ENCODE measurements around the gene CPED1.
"Not testable (repeated sequence)": the region's sequence is repeated elsewhere in the genome, so short reads cannot be mapped to it uniquely, and the experiment has no call there.

Gene CPED1

DNA sequence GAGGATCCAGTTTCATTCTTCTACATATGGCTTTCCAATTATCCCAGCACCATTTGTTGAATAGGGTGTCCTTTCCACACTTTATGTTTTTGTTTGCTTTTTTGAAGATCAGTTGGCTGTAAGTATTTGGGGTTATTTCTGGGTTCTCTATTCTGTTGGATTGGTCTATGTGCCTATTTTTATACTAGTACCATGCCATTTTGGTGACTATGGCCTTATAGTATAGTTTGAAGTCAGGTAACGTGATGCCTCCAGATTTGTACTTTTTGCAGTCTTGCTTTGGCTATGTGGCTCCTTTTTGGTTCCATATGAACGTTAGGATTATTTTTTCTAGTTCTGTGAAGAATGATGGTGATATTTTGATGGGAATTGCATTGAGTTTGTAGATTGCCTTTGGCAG, 48.8 kb downstream of the CPED1 start:
- in situ Hi-C loops (cut with HindIII; ENCODE audit: low sequenced_read_pairs): not testable (repeated sequence)

GRCh38 chr7:121037957-121038716, 49.6 kb downstream of the CPED1 start:
- in situ Hi-C loops (cut with HindIII; ENCODE audit: low sequenced_read_pairs): no loop called here

GRCh38 chr7:121038717-121039509, 50.4 kb downstream of the CPED1 start:
- in situ Hi-C loops (cut with HindIII; ENCODE audit: low sequenced_read_pairs): no loop called here

DNA sequence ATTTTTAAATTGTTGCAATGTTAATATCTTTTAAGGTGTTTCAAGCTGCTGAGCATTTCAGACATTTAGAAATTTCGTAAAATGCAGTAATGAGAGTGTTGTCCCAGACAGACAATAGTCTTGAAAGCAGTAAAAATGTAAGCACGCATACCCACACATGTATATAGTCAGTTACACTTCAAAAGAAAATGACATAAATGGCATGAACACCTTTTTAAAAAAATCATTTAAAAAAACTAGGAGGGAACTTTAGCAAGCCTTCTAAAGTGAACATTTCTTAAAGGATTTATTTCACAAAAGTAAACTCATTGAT, 51.0 kb downstream of the CPED1 start:
- in situ Hi-C loops (cut with HindIII; ENCODE audit: low sequenced_read_pairs): no loop called here

DNA sequence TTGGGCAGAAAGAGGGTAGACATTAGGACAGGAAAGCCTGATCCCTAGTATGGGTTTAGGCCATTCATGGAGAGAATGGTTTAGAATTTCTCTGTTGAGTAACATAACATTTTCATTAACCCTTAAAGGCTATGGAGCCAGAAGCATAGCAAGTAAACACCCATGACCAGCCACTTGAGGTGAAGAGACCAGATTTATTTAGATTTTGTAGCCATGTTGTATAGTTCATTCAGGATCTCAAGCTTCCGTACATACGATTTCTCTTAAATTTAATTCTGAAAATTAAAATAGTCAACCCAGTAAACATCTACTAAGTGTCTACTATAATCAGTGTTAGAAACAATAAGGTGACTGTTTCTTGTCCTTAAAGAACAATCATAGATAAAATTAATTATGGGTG, 51.5 kb downstream of the CPED1 start:
- in situ Hi-C loops (cut with HindIII; ENCODE audit: low sequenced_read_pairs): no loop called here

DNA sequence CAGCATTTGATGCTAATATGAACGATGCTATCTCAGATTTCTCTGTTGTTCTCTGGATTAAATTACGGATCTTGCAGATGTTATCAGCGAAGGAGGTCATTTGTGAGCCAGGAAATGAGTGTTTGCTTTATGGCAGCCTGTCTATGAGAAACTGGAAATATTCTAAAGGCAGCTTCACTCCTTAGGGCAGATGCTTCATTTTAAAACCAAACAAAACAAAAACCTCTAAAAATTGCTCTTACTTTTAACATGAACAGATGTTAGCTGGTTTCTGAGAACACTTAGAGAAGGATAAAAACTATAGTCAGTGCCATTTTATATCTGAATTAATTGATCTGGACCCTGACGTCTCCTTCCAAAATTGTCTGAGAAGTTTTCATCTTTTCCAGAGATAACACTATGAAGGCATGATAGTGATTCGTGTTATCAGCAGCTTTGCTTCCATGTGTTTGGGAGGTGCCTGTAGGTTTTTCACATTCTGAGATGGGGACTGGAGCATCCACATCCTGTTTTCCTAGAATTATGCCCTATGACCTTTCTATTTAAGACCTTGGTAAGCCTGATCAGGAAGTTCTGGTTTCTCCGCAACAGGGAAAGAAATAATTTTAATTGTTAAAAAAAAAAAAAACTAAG, 53.1 kb downstream of the CPED1 start:
- in situ Hi-C loops (cut with HindIII; ENCODE audit: low sequenced_read_pairs): no loop called here

- in situ Hi-C loops (cut with HindIII; ENCODE audit: low sequenced_read_pairs): no loop called here
Observed at GRCh38 chr7:121042195-121042594, 53.7 kb downstream of the CPED1 start.

DNA sequence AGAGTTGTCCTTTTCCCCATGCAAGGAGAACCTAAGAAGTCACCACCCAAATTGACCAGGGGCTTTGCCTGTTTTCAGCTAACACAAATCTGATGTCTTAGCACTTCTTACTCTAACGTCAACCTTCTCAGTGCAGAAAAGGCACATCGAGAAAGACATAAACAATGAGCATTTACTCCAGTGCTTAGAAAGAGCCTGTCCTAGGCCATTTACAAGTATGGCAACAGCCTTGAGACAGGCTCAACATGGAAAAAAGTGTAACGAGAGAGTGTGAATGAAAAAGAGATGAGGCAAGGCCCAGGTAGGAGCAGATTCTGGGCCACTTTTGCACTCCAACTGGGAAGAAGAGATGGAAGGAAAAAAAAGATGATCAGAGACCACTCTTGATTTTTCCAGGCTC, 54.4 kb downstream of the CPED1 start:
- in situ Hi-C loops (cut with HindIII; ENCODE audit: low sequenced_read_pairs): no loop called here

DNA sequence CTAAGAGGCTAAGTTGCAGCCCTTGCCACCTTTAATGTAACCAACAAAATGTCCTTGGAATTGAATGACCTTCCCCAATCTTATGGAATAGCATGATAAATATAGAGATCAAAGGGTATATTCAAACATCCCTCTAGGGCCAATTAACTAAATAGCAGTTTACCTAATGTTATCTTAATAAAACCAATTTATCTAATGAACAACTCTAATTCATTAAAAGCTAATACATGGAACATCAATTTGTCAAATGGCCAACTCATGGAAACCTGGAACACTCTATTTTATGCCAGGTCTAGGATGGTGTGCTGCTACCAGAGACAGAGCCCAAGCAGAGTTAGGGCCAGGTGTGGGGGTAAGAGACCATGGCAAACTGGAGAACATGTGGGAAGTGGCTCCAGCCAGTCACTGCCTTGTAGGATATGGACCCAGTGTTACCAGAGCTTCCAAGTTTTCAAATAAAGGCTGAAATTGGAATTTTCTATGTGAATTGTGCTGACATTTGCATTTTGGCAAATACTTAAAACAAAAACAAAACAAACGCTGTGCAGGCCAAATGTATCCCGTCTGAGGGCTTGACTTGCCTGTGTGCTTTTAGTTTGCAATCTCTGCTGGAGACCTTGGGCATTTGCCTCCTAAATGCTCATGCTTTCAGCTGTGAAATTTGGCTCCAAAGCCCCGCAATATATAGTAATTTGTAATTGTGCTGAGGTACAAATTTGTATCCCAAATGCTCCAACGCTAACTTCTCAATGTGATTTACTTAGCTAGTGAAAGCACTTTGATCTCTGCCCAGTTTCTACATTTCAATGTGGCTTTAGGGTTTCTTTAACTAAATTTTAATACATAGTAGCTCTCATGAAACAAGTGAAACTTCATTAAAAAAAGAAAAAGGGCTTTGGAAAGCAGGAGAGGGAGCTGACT, 55.1 kb downstream of the CPED1 start:
- in situ Hi-C loops (cut with HindIII; ENCODE audit: low sequenced_read_pairs): no loop called here

DNA sequence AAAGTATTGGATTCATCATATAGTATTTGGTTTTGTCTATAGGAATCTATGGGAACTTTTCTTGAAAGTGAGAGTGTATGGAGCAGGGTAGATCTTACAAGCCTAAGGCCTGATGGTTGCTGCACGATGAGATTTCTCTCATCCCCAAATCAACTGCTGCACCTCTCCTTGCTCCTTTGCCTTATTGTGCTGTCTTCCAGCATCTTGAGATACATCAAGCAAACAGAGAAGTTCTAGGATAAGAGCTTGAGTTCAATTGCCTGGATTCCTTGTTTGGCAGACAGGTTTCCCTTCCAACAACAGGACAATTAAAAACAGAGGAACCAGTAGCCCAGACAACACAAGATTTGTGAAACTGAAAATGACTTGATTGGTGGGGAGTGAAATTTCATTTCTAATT, 56.6 kb downstream of the CPED1 start:
- in situ Hi-C loops (cut with HindIII; ENCODE audit: low sequenced_read_pairs): no loop called here

- in situ Hi-C loops (cut with HindIII; ENCODE audit: low sequenced_read_pairs): no loop called here
Observed at GRCh38 chr7:121046009-121046408, 57.5 kb downstream of the CPED1 start.

GRCh38 chr7:121046893-121047468, 58.5 kb downstream of the CPED1 start:
- in situ Hi-C loops (cut with HindIII; ENCODE audit: low sequenced_read_pairs): no loop called here

DNA sequence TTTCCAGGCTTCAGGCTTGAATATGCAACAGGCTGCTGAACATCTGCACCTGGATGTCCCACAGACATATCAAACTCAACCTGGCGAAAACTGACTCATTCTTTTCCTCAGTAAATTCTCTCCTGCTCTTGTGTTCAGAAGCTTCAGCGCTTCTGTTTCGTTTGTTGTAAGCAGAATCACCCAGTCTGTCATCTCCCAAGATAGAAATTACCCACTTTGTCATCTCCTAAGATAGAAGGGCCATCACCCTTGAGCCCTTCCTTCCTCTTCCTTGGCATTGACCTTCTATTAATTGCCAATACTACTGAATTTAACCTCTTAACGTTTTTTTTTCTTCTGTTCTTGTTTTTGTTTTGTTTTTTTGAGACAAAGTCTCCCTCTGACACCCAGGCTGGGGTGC, 59.7 kb downstream of the CPED1 start:
- in situ Hi-C loops (cut with HindIII; ENCODE audit: low sequenced_read_pairs): no loop called here

DNA sequence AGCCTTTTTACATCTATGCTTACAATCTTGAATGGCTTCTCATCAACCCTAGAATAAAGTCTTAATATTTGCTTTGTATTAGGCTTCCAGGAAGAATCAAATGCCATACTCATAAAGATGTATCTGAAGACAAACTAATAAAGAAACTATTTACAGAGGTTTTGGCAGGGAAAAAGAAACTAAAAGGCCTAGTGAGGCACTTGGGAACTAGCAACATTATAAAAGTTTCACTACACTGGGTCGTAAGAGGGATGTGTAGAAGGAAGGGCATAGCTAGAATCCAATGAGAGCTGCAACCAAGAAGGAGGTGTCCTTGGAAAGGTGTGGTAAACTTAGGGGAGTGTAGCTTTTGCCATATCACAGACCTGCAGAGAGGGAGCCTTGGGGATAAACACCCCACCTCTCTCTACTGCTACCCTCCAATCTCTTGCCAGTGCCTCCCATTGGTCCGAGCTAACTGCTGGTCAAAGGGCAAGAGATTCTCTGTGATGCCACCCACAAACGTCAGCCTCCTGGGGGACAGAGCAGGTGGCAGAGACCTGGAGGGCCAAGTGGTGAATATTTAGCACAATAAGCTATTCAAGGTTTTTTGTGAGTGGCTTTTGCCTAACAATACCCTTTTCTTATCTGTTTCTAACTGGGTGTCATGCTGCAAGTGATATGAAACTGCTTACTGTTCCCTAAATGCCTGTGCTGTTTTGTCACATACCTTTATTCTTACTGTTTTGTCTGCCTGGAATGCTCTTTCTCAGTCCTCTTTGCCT, 60.7 kb downstream of the CPED1 start:
- in situ Hi-C loops (cut with HindIII; ENCODE audit: low sequenced_read_pairs): no loop called here

DNA sequence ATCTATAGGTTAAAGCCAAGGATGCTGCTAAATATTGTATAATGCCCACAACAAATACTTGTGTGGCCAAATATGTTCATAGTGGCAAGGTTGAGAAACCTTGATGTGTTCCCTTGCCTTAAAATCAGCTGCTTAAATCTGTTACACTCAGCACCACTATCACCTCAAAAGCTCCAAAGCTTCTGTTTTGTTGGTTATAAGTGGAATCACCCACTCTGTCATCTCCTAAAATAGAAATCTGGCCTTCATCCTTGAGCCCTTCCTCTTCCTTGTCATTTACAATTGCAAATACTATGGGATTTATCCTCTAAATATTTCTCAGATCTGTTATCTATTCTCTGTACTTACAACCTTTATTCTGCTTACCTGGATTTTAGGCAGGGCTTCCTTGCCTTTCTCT, 61.4 kb downstream of the CPED1 start:
- in situ Hi-C loops (cut with HindIII; ENCODE audit: low sequenced_read_pairs): no loop called here

DNA sequence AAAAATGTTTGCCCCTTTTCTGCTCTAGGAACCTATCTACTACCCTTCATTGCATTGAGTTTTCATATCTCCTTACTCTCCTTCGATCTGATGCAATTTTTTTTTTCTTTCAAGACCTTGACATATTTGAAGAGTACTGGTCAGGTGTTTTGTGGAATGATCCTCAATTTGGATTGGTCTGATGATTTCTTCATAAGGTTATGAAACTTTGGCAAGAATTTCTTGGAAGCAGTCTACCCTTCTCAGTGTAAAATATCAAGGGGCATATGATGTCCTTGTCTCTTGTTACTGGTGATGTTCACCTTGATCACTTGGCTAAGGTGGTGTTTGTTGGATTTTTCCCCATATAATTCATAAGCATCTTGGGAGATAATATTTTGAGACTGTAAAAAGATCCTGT, 64.7 kb downstream of the CPED1 start:
- in situ Hi-C loops (cut with HindIII; ENCODE audit: low sequenced_read_pairs): no loop called here

DNA sequence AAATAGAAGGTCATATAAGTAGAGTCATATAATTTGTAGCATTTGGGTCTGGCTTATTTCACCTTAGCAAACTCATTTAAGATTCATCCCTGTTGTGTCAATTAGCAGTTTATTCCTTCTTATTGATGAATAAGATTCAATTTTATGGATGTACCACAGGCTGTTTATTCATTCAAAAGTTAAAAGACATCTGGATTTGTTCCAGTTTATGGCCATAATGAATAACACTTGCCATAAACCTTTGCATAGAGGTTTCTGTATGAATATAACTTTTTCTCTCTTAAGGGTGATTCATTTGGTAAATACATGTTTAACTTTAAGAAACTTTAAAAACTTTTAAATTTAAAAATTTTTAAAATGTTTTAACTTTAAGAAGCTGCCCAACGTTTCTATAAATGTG, 66.4 kb downstream of the CPED1 start:
- in situ Hi-C loops (cut with HindIII; ENCODE audit: low sequenced_read_pairs): no loop called here

DNA sequence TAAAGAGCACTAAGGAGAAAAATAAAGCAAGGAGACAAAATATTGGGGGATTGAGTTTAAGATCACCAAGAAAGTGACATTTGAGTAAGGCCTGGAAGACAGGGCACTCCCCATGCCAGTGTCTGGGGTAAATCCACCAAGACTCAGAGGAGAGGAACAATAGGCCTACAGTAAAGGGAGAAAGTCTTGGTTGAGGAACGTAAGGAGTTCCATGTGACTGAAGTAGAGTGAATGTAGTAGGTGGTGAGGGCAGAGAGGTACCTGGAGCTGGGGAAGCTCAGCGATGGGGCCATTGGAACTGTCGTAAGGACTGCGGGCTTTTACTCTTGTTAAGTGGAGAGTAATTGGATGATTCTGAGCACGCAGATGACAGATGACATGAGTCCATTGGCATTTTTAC, 69.4 kb downstream of the CPED1 start:
- in situ Hi-C loops (cut with HindIII; ENCODE audit: low sequenced_read_pairs): no loop called here

- in situ Hi-C loops (cut with HindIII; ENCODE audit: low sequenced_read_pairs): no loop called here
Observed at GRCh38 chr7:121058975-121059374, 70.5 kb downstream of the CPED1 start.

GRCh38 chr7:121059979-121060509, 71.5 kb downstream of the CPED1 start:
- in situ Hi-C loops (cut with HindIII; ENCODE audit: low sequenced_read_pairs): not testable (repeated sequence)
